ENCODE results near the gene ASB18. TPM values are rescaled to one million over a fixed set of nuclear protein-coding genes. Genes with fewer than 3 reads are reported as not detected.
"Not testable (repeated sequence)": the region's sequence is repeated elsewhere in the genome, so short reads cannot be mapped to it uniquely, and the experiment has no call there.

Gene ASB18
- total and polyA plus RNA-seq, 2 experiments from 2014 or later: not detected

- no peaks in the 10 kb centered on the region for H3K9me3 ChIP-seq (ENCODE audit: low read depth)
- H3K9me2 ChIP-seq (ENCODE audit: insufficient read depth): no peaks in the 10 kb centered on the region
- peaks cover 16% of the 10 kb centered on the region for H3K27me3 ChIP-seq (replicated peaks; ENCODE audit: insufficient read depth)
- H3K4me2 ChIP-seq (ENCODE audit: unreplicated experiment): no peak overlapping the region
- no peaks in the 10 kb centered on the region for H3F3A ChIP-seq (ENCODE audit: insufficient read depth)
- in situ Hi-C loops (cut with MboI): no loop called here
- H3K4me1 ChIP-seq (ENCODE audit: insufficient read depth): no peaks in the 10 kb centered on the region
- H2AFZ ChIP-seq: no peak overlapping the region
- no peak overlapping the region for H3K9ac ChIP-seq
- H4K20me1 ChIP-seq (ENCODE audit: insufficient read depth): no peaks in the 10 kb centered on the region
- H3K36me3 ChIP-seq (ENCODE audit: low read depth): no peaks in the 10 kb centered on the region
- no peak overlapping the region for H3K27ac ChIP-seq
- no peak for TF ChIP-seq EZH2phosphoT487 (IDR thresholded peaks at IDR 0.05; ENCODE audit: insufficient read depth, low read depth)
- TF ChIP-seq EZH2 (IDR thresholded peaks at IDR 0.05; ENCODE audit: insufficient read depth, poor library complexity, severe bottlenecking): no peak
- 38 to 41% methylated on average over 7 to 9 of the region's 9 CpGs for WGBS, 2 experiments (ENCODE audit: low coverage in 1 of 2, low lambda C conversion rate in 2 of 2, missing lambda C conversion rate in 2 of 2)
- DNase-seq: no peak
- no peaks in the 10 kb centered on the region for H3K79me2 ChIP-seq (ENCODE audit: insufficient read depth)
- H3K4me3 ChIP-seq: no peak overlapping the region
These were observed 25.7 kb upstream of the ASB18 start for GRCh38 chr2:236289766-236290462.

GRCh38 chr2:236288373-236288772 lies 24.2 kb upstream of the ASB18 start:
- H3K9me2 ChIP-seq (ENCODE audit: insufficient read depth); H3K27ac ChIP-seq; DNase-seq; H3K36me3 ChIP-seq (ENCODE audit: low read depth); H3K9me3 ChIP-seq (ENCODE audit: low read depth); H4K20me1 ChIP-seq (ENCODE audit: insufficient read depth); H3K4me1 ChIP-seq (ENCODE audit: insufficient read depth); H3K4me3 ChIP-seq; H3K79me2 ChIP-seq (ENCODE audit: insufficient read depth); H2AFZ ChIP-seq; H3K4me2 ChIP-seq (ENCODE audit: unreplicated experiment); in situ Hi-C loops (cut with MboI); H3F3A ChIP-seq (ENCODE audit: insufficient read depth); H3K9ac ChIP-seq: not testable (repeated sequence)
- H3K27me3 ChIP-seq (replicated peaks; ENCODE audit: insufficient read depth): peaks cover 16% of the 10 kb centered on the region
- WGBS, 2 experiments (ENCODE audit: low coverage in 1 of 2, low lambda C conversion rate in 2 of 2, missing lambda C conversion rate in 2 of 2): 0 to 5% methylated on average over 1 of the region's 1 CpG

- H3K36me3 ChIP-seq (ENCODE audit: low read depth): no peaks in the 10 kb centered on the region
- H3K79me2 ChIP-seq (ENCODE audit: insufficient read depth): no peaks in the 10 kb centered on the region
- H3K4me3 ChIP-seq: no peak overlapping the region
- H4K20me1 ChIP-seq (ENCODE audit: insufficient read depth): no peaks in the 10 kb centered on the region
- no peaks in the 10 kb centered on the region for H3K9me3 ChIP-seq (ENCODE audit: low read depth)
- H3K9me2 ChIP-seq (ENCODE audit: insufficient read depth): peaks cover 4% of the 10 kb centered on the region; the same call in 1 of the 2 replicates
- no peak for DNase-seq
- no peak for TF ChIP-seq EZH2phosphoT487 (IDR thresholded peaks at IDR 0.05; ENCODE audit: insufficient read depth, low read depth)
- TF ChIP-seq EZH2 (IDR thresholded peaks at IDR 0.05; ENCODE audit: insufficient read depth, poor library complexity, severe bottlenecking): no peak
- peaks cover 16% of the 10 kb centered on the region for H3K27me3 ChIP-seq (replicated peaks; ENCODE audit: insufficient read depth)
- no peak overlapping the region for H2AFZ ChIP-seq
- H3K4me1 ChIP-seq (ENCODE audit: insufficient read depth): no peaks in the 10 kb centered on the region
- H3F3A ChIP-seq (ENCODE audit: insufficient read depth): no peaks in the 10 kb centered on the region
- no peak overlapping the region for H3K9ac ChIP-seq
- 58 to 73% methylated on average over 6 of the region's 6 CpGs for WGBS, 2 experiments (ENCODE audit: low coverage in 1 of 2, low lambda C conversion rate in 2 of 2, missing lambda C conversion rate in 2 of 2)
- no peak overlapping the region for H3K27ac ChIP-seq
- no peak overlapping the region for H3K4me2 ChIP-seq (ENCODE audit: unreplicated experiment)
- in situ Hi-C loops (cut with MboI): no loop called here
These were observed 23.4 kb upstream of the ASB18 start for GRCh38 chr2:236287656-236288055.

- TF ChIP-seq EZH2phosphoT487 (IDR thresholded peaks at IDR 0.05; ENCODE audit: insufficient read depth, low read depth) (no peak), EZH2 (IDR thresholded peaks at IDR 0.05; ENCODE audit: insufficient read depth, poor library complexity, severe bottlenecking) (no peak)
- in situ Hi-C loops (cut with MboI): no loop called here
- Histone ChIP-seq H3K27me3 (replicated peaks; ENCODE audit: insufficient read depth) (peaks cover 16% of the 10 kb centered on the region), H3K9me2 (ENCODE audit: insufficient read depth) (peaks cover 4% of the 10 kb centered on the region; the same call in 1 of the 2 replicates), H3F3A (ENCODE audit: insufficient read depth) (no peaks in the 10 kb centered on the region), H3K79me2 (ENCODE audit: insufficient read depth) (no peaks in the 10 kb centered on the region), H4K20me1 (ENCODE audit: insufficient read depth) (no peaks in the 10 kb centered on the region), H3K4me2 (ENCODE audit: unreplicated experiment) (no peak overlapping the region), H3K4me3 (no peak overlapping the region), H2AFZ (no peak overlapping the region), H3K9me3 (ENCODE audit: low read depth) (no peaks in the 10 kb centered on the region), H3K36me3 (ENCODE audit: low read depth) (no peaks in the 10 kb centered on the region), H3K9ac (no peak overlapping the region), H3K4me1 (ENCODE audit: insufficient read depth) (no peaks in the 10 kb centered on the region), H3K27ac (no peak overlapping the region)
- DNase-seq: peak; percentile 44
- 37 to 39% methylated on average over 7 of the region's 7 CpGs for WGBS, 2 experiments (ENCODE audit: low coverage in 1 of 2, low lambda C conversion rate in 2 of 2, missing lambda C conversion rate in 2 of 2)
These were observed 22.8 kb upstream of the ASB18 start for GRCh38 chr2:236286873-236287545.

Measured in GM23248 (cell line).